OCI-LY3 (cell line): ENCODE measurements around the gene SLC26A4.
"Not testable (repeated sequence)": the region's sequence is repeated elsewhere in the genome, so short reads cannot be mapped to it uniquely, and the experiment has no call there.

Source experiments
- H2AFZ ChIP-seq: fragments of 200-600, 300-600 bp; shearing (Covaris generic); 2 replicates; pipeline ENCODE4 v1.6.0; 2014; ENCODE audit warnings: antibody characterized with exemption, low read depth, low read length
- H3K27ac ChIP-seq: fragments of 200-600, 300-600 bp; sonication (generic); 2 replicates; pipeline ENCODE4 v1.5.1; 2014; ENCODE audit warnings: mild to moderate bottlenecking, low read length, moderate library complexity, mixed read lengths
- H3K27me3 ChIP-seq: fragments of 200-600, 300-600 bp; sonication (generic); 2 replicates; pipeline ENCODE4 v1.6.1; 2014; ENCODE audit warnings: low read depth, low read length, mixed read lengths
- H3K36me3 ChIP-seq: fragments of 200-600, 300-600 bp; sonication (generic); replicated peaks from 2 replicates; pipeline ENCODE3; 2014; ENCODE audit warnings: low read depth, low read length, mixed read lengths
- H3K4me1 ChIP-seq: fragments of 300-600, 200-600 bp; sonication (generic); 2 replicates; pipeline ENCODE4 v1.6.1; 2014; ENCODE audit warnings: low read length, mixed read lengths
- H3K4me2 ChIP-seq: fragments of 200-600, 300-600 bp; sonication (generic); 2 replicates; pipeline ENCODE4 v1.6.1; 2014; ENCODE audit warnings: low read length, mixed read lengths
- H3K4me3 ChIP-seq: fragments of 300-600, 200-600 bp; sonication (generic); 2 replicates; pipeline ENCODE4 v1.5.1; 2014; ENCODE audit warnings: antibody characterized with exemption, mild to moderate bottlenecking, low read length, moderate library complexity
- H3K79me2 ChIP-seq: fragments of 300-600, 200-600 bp; shearing (Covaris generic); 2 replicates; pipeline ENCODE4 v1.6.1; 2014; ENCODE audit warnings: mild to moderate bottlenecking, low read length, mixed read lengths
- H3K9ac ChIP-seq: fragments of 300-600, 200-600 bp; shearing (Covaris generic); 2 replicates; pipeline ENCODE4 v1.6.0; 2014; ENCODE audit warnings: mild to moderate bottlenecking, low read length, moderate library complexity
- H3K9me3 ChIP-seq: fragments of 200-600, 300-600 bp; shearing (Covaris generic); 2 replicates; pipeline ENCODE4 v1.6.1; 2014; ENCODE audit warnings: low read length, mixed read lengths; ENCODE audit not compliant: insufficient read depth
- H4K20me1 ChIP-seq: fragments of 200-600, 300-600 bp; sonication (generic); 2 replicates; pipeline ENCODE4 v1.6.1; 2016; ENCODE audit warnings: low read length, mixed read lengths; ENCODE audit not compliant: insufficient read depth
- EZH2phosphoT487 ChIP-seq: fragments of 200-600 bp; shearing (Covaris generic); IDR thresholded peaks from 2 replicates; pipeline ENCODE4 v1.6.1; 2018; ENCODE audit warnings: antibody characterized with exemption, mixed run types, low read depth
- TF ChIP-seq, protein P1 (sequence below): fragments of 200-600, 300-600 bp; sonication (generic); IDR thresholded peaks from 2 replicates; pipeline ENCODE4 v1.5.1; 2014; ENCODE audit warnings: antibody characterized with exemption, low read length, low read depth

Gene SLC26A4

DNA sequence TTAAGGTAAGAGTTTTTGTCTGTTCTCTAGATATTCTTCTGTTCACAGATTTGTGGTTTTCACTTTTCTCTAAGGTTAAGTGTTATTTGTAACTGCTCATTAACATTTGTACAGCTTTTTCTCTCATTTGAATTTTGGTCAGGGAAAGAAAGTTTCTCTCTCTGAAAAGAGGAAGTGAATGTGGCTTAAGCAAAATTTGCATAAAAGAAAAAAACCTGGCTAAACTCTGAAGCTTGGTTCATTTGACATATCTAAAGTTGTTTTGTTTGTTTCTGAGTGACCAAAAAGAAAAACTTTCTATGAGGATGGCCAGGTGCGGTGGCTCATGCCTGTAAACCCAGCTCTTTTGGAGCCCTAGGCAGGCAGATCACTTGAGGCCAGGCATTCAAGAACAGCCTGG lies 22.0 kb upstream of the SLC26A4 start:
- H3K27me3 ChIP-seq: peaks cover 67% of the 10 kb centered on the region
- no peak overlapping the region for H3K9ac ChIP-seq
- no peak overlapping the region for H2AFZ ChIP-seq
- H3K27ac ChIP-seq: peak overlapping the region; percentile 50
- peaks cover 5% of the 10 kb centered on the region for H3K36me3 ChIP-seq
- peaks cover 5% of the 10 kb centered on the region for H3K9me3 ChIP-seq
- H3K79me2 ChIP-seq: no peaks in the 10 kb centered on the region
- no peak for TF ChIP-seq EZH2phosphoT487
- peaks cover 19% of the 10 kb centered on the region for H3K4me1 ChIP-seq
- H3K4me2 ChIP-seq: peak overlapping the region; percentile 83
- no peaks in the 10 kb centered on the region for H4K20me1 ChIP-seq
- H3K4me3 ChIP-seq: peak overlapping the region; percentile 59

DNA sequence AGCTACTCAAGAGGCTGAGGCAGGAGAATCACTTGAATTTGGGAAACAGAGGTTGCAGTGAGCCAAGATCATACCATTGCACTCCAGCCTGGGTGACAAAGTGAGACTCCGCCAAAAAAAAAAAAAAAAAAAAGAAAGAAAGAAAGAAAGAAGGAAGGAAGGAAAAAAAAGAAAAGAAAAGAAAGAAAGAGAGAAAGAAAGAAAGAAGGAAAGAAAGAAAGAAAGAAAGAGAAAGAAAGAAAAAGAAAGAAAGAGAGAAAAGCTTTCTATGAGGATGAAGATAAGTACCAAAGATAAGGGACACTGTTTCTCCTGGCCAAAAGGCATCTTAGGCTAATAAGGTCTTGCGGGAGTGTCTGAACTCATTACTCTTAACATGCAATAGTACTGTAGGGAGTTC lies 21.6 kb upstream of the SLC26A4 start:
- Histone ChIP-seq H3K27me3 (peaks cover 71% of the 10 kb centered on the region), H3K4me3 (peak overlapping the region; percentile 59), H3K4me2 (peak overlapping the region; percentile 83), H3K4me1 (peaks cover 23% of the 10 kb centered on the region)
- not testable (repeated sequence) for H3K79me2 ChIP-seq, H3K9me3 ChIP-seq, H2AFZ ChIP-seq, H3K36me3 ChIP-seq, H3K27ac ChIP-seq, H4K20me1 ChIP-seq, H3K9ac ChIP-seq

DNA sequence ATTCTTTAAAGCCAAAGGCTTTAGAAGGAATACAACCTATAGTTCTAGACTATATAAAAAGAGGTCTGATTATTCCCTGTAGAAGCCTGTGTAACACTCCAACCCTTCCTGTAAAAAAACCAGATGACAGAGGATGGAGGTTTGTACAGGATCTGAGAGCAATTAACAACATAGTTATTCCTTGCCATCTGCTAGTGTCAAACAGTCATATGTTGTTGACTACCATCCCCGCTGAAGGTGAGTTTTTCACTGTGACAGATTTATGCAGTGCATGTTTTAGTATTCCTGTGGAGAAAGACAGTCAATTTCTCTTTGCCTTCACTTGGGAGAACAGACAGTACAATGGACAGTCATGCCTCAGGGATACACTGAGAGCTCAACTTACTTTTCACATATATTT lies 19.0 kb upstream of the SLC26A4 start:
- H2AFZ ChIP-seq: no peak overlapping the region
- peaks cover 5% of the 10 kb centered on the region for H3K36me3 ChIP-seq
- H3K27me3 ChIP-seq: peaks cover 74% of the 10 kb centered on the region
- H3K4me1 ChIP-seq: peaks cover 29% of the 10 kb centered on the region
- TF ChIP-seq, protein P1, sequence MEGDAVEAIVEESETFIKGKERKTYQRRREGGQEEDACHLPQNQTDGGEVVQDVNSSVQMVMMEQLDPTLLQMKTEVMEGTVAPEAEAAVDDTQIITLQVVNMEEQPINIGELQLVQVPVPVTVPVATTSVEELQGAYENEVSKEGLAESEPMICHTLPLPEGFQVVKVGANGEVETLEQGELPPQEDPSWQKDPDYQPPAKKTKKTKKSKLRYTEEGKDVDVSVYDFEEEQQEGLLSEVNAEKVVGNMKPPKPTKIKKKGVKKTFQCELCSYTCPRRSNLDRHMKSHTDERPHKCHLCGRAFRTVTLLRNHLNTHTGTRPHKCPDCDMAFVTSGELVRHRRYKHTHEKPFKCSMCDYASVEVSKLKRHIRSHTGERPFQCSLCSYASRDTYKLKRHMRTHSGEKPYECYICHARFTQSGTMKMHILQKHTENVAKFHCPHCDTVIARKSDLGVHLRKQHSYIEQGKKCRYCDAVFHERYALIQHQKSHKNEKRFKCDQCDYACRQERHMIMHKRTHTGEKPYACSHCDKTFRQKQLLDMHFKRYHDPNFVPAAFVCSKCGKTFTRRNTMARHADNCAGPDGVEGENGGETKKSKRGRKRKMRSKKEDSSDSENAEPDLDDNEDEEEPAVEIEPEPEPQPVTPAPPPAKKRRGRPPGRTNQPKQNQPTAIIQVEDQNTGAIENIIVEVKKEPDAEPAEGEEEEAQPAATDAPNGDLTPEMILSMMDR: no peak
- TF ChIP-seq EZH2phosphoT487: no peak
- H3K9ac ChIP-seq: no peak overlapping the region
- no peaks in the 10 kb centered on the region for H4K20me1 ChIP-seq
- no peak overlapping the region for H3K4me2 ChIP-seq
- H3K4me3 ChIP-seq: no peak overlapping the region
- no peaks in the 10 kb centered on the region for H3K79me2 ChIP-seq
- H3K27ac ChIP-seq: no peak overlapping the region
- peaks cover 5% of the 10 kb centered on the region for H3K9me3 ChIP-seq

GRCh38 chr7:107642501-107642900 lies 18.1 kb upstream of the SLC26A4 start:
- no peak overlapping the region for H3K9ac ChIP-seq
- H2AFZ ChIP-seq: no peak overlapping the region
- H3K27ac ChIP-seq: no peak overlapping the region
- no peaks in the 10 kb centered on the region for H3K36me3 ChIP-seq
- H3K9me3 ChIP-seq: peaks cover under 1% of the 10 kb centered on the region; the same call in 1 of the 2 replicates
- no peak overlapping the region for H3K4me3 ChIP-seq
- H4K20me1 ChIP-seq: no peaks in the 10 kb centered on the region
- no peak overlapping the region for H3K4me2 ChIP-seq
- H3K4me1 ChIP-seq: peaks cover 29% of the 10 kb centered on the region
- peaks cover 69% of the 10 kb centered on the region for H3K27me3 ChIP-seq
- TF ChIP-seq EZH2phosphoT487: no peak
- TF ChIP-seq, protein P1: no peak
- H3K79me2 ChIP-seq: no peaks in the 10 kb centered on the region

GRCh38 chr7:107643407-107643806 lies 17.2 kb upstream of the SLC26A4 start:
- TF ChIP-seq EZH2phosphoT487: no peak
- TF ChIP-seq, protein P1: no peak
- peaks cover 65% of the 10 kb centered on the region for H3K27me3 ChIP-seq
- no peaks in the 10 kb centered on the region for H3K9me3 ChIP-seq
- no peak overlapping the region for H2AFZ ChIP-seq
- H3K9ac ChIP-seq: no peak overlapping the region
- H3K36me3 ChIP-seq: no peaks in the 10 kb centered on the region
- H3K79me2 ChIP-seq: no peaks in the 10 kb centered on the region
- H3K4me3 ChIP-seq: no peak overlapping the region
- no peak overlapping the region for H3K4me2 ChIP-seq
- H3K4me1 ChIP-seq: peaks cover 21% of the 10 kb centered on the region
- no peak overlapping the region for H3K27ac ChIP-seq
- no peaks in the 10 kb centered on the region for H4K20me1 ChIP-seq
